Endothelial cell of umbilical vein (primary cell): ENCODE results near the gene COA4. TPM values are rescaled to one million over a fixed set of nuclear protein-coding genes. Genes with fewer than 3 reads are reported as not detected.

ENCODE experiments used
- BruUV-seq: library from RNA; stranded (reverse); fragments of 400-500 nt; replicated peaks from 2 replicates; lab custom pipeline; 2021; lab: Mats Ljungman, UMichigan
- CTCF ChIA-PET: fragments of 300-600, 350-600 bp; sonication (Branson Sonifier 250); formaldehyde crosslinking; loops from one replicate; lab custom pipeline; 2021; ENCODE audit warnings: antibody characterized with exemption, inconsistent platforms; lab: Charles Lee
- POLR2A ChIA-PET: fragments of 300-600, 350-600 bp; sonication (Branson Sonifier 250); formaldehyde crosslinking; loops from one replicate; lab custom pipeline; 2021; ENCODE audit warnings: antibody characterized with exemption, inconsistent platforms; lab: Charles Lee
- DNase-seq: peaks from one replicate; pipeline ENCODE4 v3.0.0-alpha.2; 2011; ENCODE audit warnings: low read depth, low spot score
- FAIRE-seq: peaks from 2 replicates; lab custom pipeline; 2011; peaks lifted over from hg19 to GRCh38; lab: Jason Lieb, UNC
- H2AFZ ChIP-seq: 2 replicates; pipeline ENCODE4 v1.6.0; 2012; ENCODE audit warnings: low read depth, low read length, control low read depth, inconsistent platforms
- H3K27ac ChIP-seq: 2 replicates; pipeline ENCODE4 v1.5.1; 2011; ENCODE audit warnings: low read depth, mild to moderate bottlenecking, control low read depth, low read length, moderate library complexity; ENCODE audit not compliant: insufficient read depth
- H3K27me3 ChIP-seq, 2 experiments: 2 replicates each; pipeline versions ENCODE4 v1.6.0 to v1.6.1; 2011; ENCODE audit warnings: low read length in 2 of 2, mixed read lengths in 1 of 2; ENCODE audit not compliant: control insufficient read depth in 2 of 2, insufficient read depth in 2 of 2
- H3K36me3 ChIP-seq, 2 experiments: 2 replicates in 1 of 2; 3 replicates in 1 of 2; pipeline ENCODE4 v1.5.1; 2011; ENCODE audit warnings: low read length in 2 of 2, mild to moderate bottlenecking in 1 of 2, moderate library complexity in 1 of 2; ENCODE audit not compliant: control insufficient read depth in 2 of 2, insufficient read depth in 2 of 2; ENCODE audit errors: extremely low read depth in 1 of 2
- H3K4me1 ChIP-seq: 3 replicates; pipeline ENCODE4 v1.5.1; 2011; ENCODE audit warnings: mild to moderate bottlenecking, low read length; ENCODE audit not compliant: control insufficient read depth, insufficient read depth; ENCODE audit errors: extremely low read depth
- H3K4me2 ChIP-seq: 2 replicates; pipeline ENCODE4 v1.6.1; 2011; ENCODE audit warnings: low read length, control low read depth, mixed read lengths; ENCODE audit not compliant: insufficient read depth
- H3K4me3 ChIP-seq, 3 experiments: fragments of 200-600 bp in 1 of 3; sonication (generic), shearing (Covaris generic) in 1 of 3; replicated peaks in 1 of 3; 2 replicates each; pipeline ENCODE4 v1.5.1; 2011 to 2016; ENCODE audit warnings: control low read depth in 3 of 3, low read length in 3 of 3, mild to moderate bottlenecking in 2 of 3, inconsistent platforms in 1 of 3, low read depth in 1 of 3, moderate library complexity in 1 of 3; ENCODE audit not compliant: insufficient read depth in 1 of 3
- H3K79me2 ChIP-seq: 2 replicates; pipeline ENCODE4 v1.6.0; 2012; ENCODE audit warnings: low read length, inconsistent platforms; ENCODE audit not compliant: control insufficient read depth, insufficient read depth
- H3K9ac ChIP-seq: replicated peaks from 2 replicates; pipeline ENCODE3; 2011; ENCODE audit warnings: low read length, control low read depth; ENCODE audit not compliant: insufficient read depth; ENCODE audit errors: extremely low read depth
- H3K9me1 ChIP-seq: replicated peaks from 3 replicates; pipeline ENCODE4 v1.6.0; 2011; ENCODE audit warnings: mild to moderate bottlenecking, low read length; ENCODE audit not compliant: control insufficient read depth, insufficient read depth; ENCODE audit errors: extremely low read depth
- H3K9me3 ChIP-seq: replicated peaks from 2 replicates; pipeline ENCODE4 v1.5.1; 2012; ENCODE audit warnings: low read length, inconsistent platforms; ENCODE audit not compliant: control insufficient read depth, insufficient read depth
- H4K20me1 ChIP-seq: replicated peaks from 2 replicates; pipeline ENCODE3; 2011; ENCODE audit warnings: mild to moderate bottlenecking, low read length; ENCODE audit not compliant: control insufficient read depth, insufficient read depth; ENCODE audit errors: extremely low read depth
- EZH2 ChIP-seq: IDR thresholded peaks from 2 replicates; pipeline ENCODE4 v1.6.1; 2012; ENCODE audit warnings: borderline replicate concordance, low read depth, mild to moderate bottlenecking, moderate library complexity, low read length, inconsistent platforms; ENCODE audit not compliant: severe bottlenecking
- FOS ChIP-seq: IDR thresholded peaks from 2 replicates; pipeline ENCODE4 v1.6.1; 2011; ENCODE audit warnings: mild to moderate bottlenecking, low read length, moderate library complexity, borderline replicate concordance; ENCODE audit not compliant: insufficient read depth
- GATA2 ChIP-seq: IDR thresholded peaks from 2 replicates; pipeline ENCODE4 v1.7.0; 2011; ENCODE audit warnings: low read depth, mild to moderate bottlenecking, moderate library complexity, mixed read lengths, low read length; ENCODE audit not compliant: insufficient read length, insufficient read depth
- JUN ChIP-seq: IDR thresholded peaks from 2 replicates; pipeline ENCODE4 v1.6.1; 2011; ENCODE audit warnings: borderline replicate concordance, low read depth; ENCODE audit not compliant: insufficient read length, insufficient read depth
- MYC ChIP-seq: IDR thresholded peaks from one replicate; pipeline ENCODE4 v1.6.1; 2011; ENCODE audit warnings: mild to moderate bottlenecking, low read depth, low read length
- POLR2A ChIP-seq: IDR thresholded peaks from 2 replicates; pipeline ENCODE4 v1.6.1; 2012; ENCODE audit warnings: low read depth, mild to moderate bottlenecking, control low read depth, low read length
- POLR2AphosphoS5 ChIP-seq: IDR thresholded peaks from 2 replicates; pipeline ENCODE4 v1.6.1; 2012; ENCODE audit warnings: low read depth, mild to moderate bottlenecking, control low read depth, low read length, moderate library complexity; ENCODE audit not compliant: insufficient read depth
- dilution Hi-C: fragments of 300-500 bp; cut with MboI; formaldehyde crosslinking; loops from one replicate; pipeline ENCODE4 v1.15.0; 2019; ENCODE audit warnings: low sequenced_read_pairs; ENCODE audit not compliant: extremely low pct_ligation_motif_present
- intact Hi-C: fragments of 100-400 bp; cut with micrococcal nuclease; formaldehyde crosslinking; loops from one replicate; pipeline ENCODE4 v1.10.0; 2022
- polyA plus RNA-seq, 4 experiments: library from polyadenylated mRNA; depleted of rRNA in 3 of 4; stranded (reverse) in 3 of 4; unstranded in 1 of 4; fragments of >200 nt; gene quantifications; 2 replicates each; pipeline versions ENCODE4 v1.2.1 to v1.2.3, GENCODE V29; 2011 to 2012; ENCODE audit warnings: missing spikeins in 1 of 4
- total RNA-seq: library from RNA; stranded (reverse); gene quantifications from 2 replicates; pipeline ENCODE4 v1.2.3, GENCODE V29; 2021
- TF ChIP-seq, protein P1 (sequence below): IDR thresholded peaks from 2 replicates; pipeline ENCODE4 v1.6.1; 2011; ENCODE audit not compliant: insufficient read depth, insufficient read length
- TF ChIP-seq, protein P2 (sequence below), 2 donors: IDR thresholded peaks; 1 replicate in 1 of 2; 2 replicates in 1 of 2; pipeline ENCODE4 v1.5.1; 2011; ENCODE audit warnings: low read length in 2 of 2, mild to moderate bottlenecking in 2 of 2, moderate library complexity in 2 of 2, control low read depth in 1 of 2, inconsistent platforms in 1 of 2, low read depth in 1 of 2; ENCODE audit not compliant: insufficient read depth in 1 of 2; ENCODE audit errors: extremely low read depth in 1 of 2

The COA4 gene
- total and polyA plus RNA-seq, 2 donors (not counting 3 experiments of a cell fraction or from before 2014, with no cell fraction given), result 58.1 to 120 TPM

DNA sequence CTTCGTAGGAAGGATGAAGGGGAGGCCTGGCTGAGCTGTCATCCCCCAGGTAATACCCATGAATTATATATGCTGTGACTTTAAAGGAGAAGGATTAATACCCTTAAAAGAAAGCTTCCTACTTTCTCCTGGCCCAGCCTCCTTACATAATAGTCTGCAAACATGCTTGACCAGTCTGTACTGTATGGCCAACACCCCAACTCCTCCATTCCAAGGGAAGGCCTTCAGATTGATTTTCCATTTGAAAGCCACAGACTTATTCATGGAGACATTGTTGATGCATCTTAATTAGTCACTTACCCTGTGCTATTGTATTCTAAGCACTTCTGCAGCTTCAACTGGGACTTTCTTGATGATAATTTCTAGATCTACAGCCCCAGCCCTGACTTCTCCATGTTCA lies 2.1 kb upstream of the COA4 start:
- H3K4me3 ChIP-seq, result no peak overlapping the region
- BruUV-seq, result no TSS peak
- no peaks in the 10 kb centered on the region for H3K27me3 ChIP-seq
- intact Hi-C loops (loop anchor here (5.0 kb wide), 1 partner anchor 116 kb away; the partner anchor contains the start of gene RAB6A), dilution Hi-C loops (no loop called here)
- H2AFZ ChIP-seq, result no peak overlapping the region
- H3K9me1 ChIP-seq, result no peaks in the 10 kb centered on the region
- peaks cover 31% of the 10 kb centered on the region for H3K79me2 ChIP-seq
- ChIA-PET POLR2A (no interaction called here), CTCF (interaction anchor here (0.9 kb wide), 1 partner anchor 146 kb away, joined by 3 read pairs; no protein-coding TSS in a partner anchor)
- no peak overlapping the region for H3K4me2 ChIP-seq
- H3K36me3 ChIP-seq, result peaks cover 0 to 3% of the 10 kb centered on the region in 2 experiments
- H3K4me1 ChIP-seq, result peaks cover 16% of the 10 kb centered on the region
- no peak overlapping the region for H3K27ac ChIP-seq
- DNase-seq, result no peak
- TF ChIP-seq FOS (no peak), POLR2A (no peak), EZH2 (no peak), MYC (no peak), POLR2AphosphoS5 (no peak), GATA2 (no peak), JUN (no peak)
- TF ChIP-seq, protein P1, sequence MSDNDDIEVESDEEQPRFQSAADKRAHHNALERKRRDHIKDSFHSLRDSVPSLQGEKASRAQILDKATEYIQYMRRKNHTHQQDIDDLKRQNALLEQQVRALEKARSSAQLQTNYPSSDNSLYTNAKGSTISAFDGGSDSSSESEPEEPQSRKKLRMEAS, result no peak
- TF ChIP-seq, protein P2, sequence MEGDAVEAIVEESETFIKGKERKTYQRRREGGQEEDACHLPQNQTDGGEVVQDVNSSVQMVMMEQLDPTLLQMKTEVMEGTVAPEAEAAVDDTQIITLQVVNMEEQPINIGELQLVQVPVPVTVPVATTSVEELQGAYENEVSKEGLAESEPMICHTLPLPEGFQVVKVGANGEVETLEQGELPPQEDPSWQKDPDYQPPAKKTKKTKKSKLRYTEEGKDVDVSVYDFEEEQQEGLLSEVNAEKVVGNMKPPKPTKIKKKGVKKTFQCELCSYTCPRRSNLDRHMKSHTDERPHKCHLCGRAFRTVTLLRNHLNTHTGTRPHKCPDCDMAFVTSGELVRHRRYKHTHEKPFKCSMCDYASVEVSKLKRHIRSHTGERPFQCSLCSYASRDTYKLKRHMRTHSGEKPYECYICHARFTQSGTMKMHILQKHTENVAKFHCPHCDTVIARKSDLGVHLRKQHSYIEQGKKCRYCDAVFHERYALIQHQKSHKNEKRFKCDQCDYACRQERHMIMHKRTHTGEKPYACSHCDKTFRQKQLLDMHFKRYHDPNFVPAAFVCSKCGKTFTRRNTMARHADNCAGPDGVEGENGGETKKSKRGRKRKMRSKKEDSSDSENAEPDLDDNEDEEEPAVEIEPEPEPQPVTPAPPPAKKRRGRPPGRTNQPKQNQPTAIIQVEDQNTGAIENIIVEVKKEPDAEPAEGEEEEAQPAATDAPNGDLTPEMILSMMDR (IDR thresholded peaks at IDR 0.05; ENCODE audit: extremely low read depth in 1 of 2, insufficient read depth in 1 of 2, low read depth in 1 of 2, low read length in 2 of 2), result no peak
- H3K9me3 ChIP-seq, result no peaks in the 10 kb centered on the region
- FAIRE-seq, result no peak
- no peak overlapping the region for H3K9ac ChIP-seq
- H4K20me1 ChIP-seq, result no peaks in the 10 kb centered on the region
